HG02678 (cell line): ENCODE data around the gene THAP6.

Source experiments
- ATAC-seq: cut with Tn5 transposase; IDR thresholded peaks from one replicate; pipeline ENCODE4 v1.9.1; 2021; ENCODE audit warnings: mild to moderate bottlenecking, moderate library complexity; ENCODE audit not compliant: unreplicated experiment

Gene THAP6

GRCh38 chr4:75566911-75567310, 52.6 kb downstream of the THAP6 start:
- no peak for ATAC-seq

- ATAC-seq: no peak
Observed at GRCh38 chr4:75567725-75568124, 53.5 kb downstream of the THAP6 start.
